Pancreas (tissue), 10 donors: ENCODE results near the gene SH2D4B. TPM values are rescaled to one million over a fixed set of nuclear protein-coding genes. Genes with fewer than 3 reads are reported as not detected.

Source experiments
- ATAC-seq, 4 donors: fragments of 200-7000 bp; cut with Tn5 transposase; one replicate each; pipeline versions ENCODE4 v1.8.0 to v1.9.1; 2020; ENCODE audit warnings: mild to moderate bottlenecking in 4 of 4, moderate library complexity in 4 of 4
- DNase-seq, 6 donors: peaks; one replicate each; pipeline ENCODE4 v3.0.0-alpha.2; 2020
- FAIRE-seq: peaks from 2 replicates; lab custom pipeline; 2012; peaks lifted over from hg19 to GRCh38; lab: Jason Lieb, UNC
- H3K27ac ChIP-seq, 4 donors: fragments of 200-600 bp; sonication (generic); 1 replicate in 3 of 4; 2 replicates in 1 of 4; pipeline versions ENCODE4 v1.5.0 to v1.8.0; 2020
- H3K27me3 ChIP-seq, 4 donors: fragments of 200-600 bp; one replicate each; pipeline ENCODE4 v1.8.0; 2021
- H3K36me3 ChIP-seq, 3 donors: fragments of 200-600 bp; sonication (generic) in 1 of 3; one replicate each; pipeline versions ENCODE4 v1.5.0 to v1.8.0; 2020 to 2021
- H3K4me1 ChIP-seq, 3 donors: fragments of 200-600 bp; one replicate each; pipeline ENCODE4 v1.8.0; 2021
- H3K4me3 ChIP-seq, 4 donors: fragments of 200-600 bp; sonication (generic) in 2 of 4; one replicate each; pipeline versions ENCODE4 v1.5.0 to v1.8.0; 2020 to 2021
- H3K9me3 ChIP-seq, 4 donors: fragments of 200-600 bp; one replicate each; pipeline ENCODE4 v1.8.0; 2021
- CTCF ChIP-seq, 4 donors: fragments of 200-600 bp; sonication (generic) in 3 of 4; IDR thresholded peaks; one replicate each; pipeline versions ENCODE4 v1.5.0 to v1.8.0; 2021; ENCODE audit warnings: antibody characterized with exemption in 4 of 4
- WGBS, 2 donors: extraction: QIAGEN DNeasy Blood & Tissue Kit; methylation state at CpG; one replicate each; pipeline ENCODE4 v1.1.7; 2013; 5-methylcytosine and 5-hydroxymethylcytosine counted together
- intact Hi-C, 3 donors: fragments of 100-400 bp; cut with DNase I; formaldehyde crosslinking; loops; one replicate each; pipeline versions ENCODE4 v1.11.1 to v1.14.2; 2022
- polyA plus RNA-seq, 2 donors: library from polyadenylated mRNA; stranded (reverse); fragments of 200-250 nt; gene quantifications; one replicate each; pipeline ENCODE4 v1.2.3, GENCODE V29; 2013
- total RNA-seq, 6 donors: library from RNA; stranded (reverse); fragmentation: NEBNext Ultra II Directional in 4 of 6; extraction: Animal tissue kit (Norgen Biotek cat#: 25700) in 4 of 6; gene quantifications; one replicate each; pipeline versions ENCODE4 v1.2.1 to v1.2.4, GENCODE V29; 2021 to 2023
- donor health status: healthy with polysubstance abuse.
- donor health status: DM: no; HTN: no; CAD: no; lungs with moderate emphysema.
- donor health status: DM: no; HTN: no; CAD: no.
- donor health status: control.
- donor health status: control.
- donor health status: Bipolar disorder and iron deficiency.
- donor health status: DM: yes; HTN: yes; CAD: no.
- donor health status: DM: no; HTN: no; CAD: no.
- donor health status: DM: no; HTN: no; CAD: no.
- donor health status: DM: yes; HTN: yes; CAD: no.

SH2D4B gene
- total and polyA plus RNA-seq, 8 donors: 0.02 TPM; not detected in 7

- Histone ChIP-seq H3K27me3 (no peaks in the 10 kb centered on the region), H3K4me3 (no peak overlapping the region), H3K4me1 (no peaks in the 10 kb centered on the region), H3K27ac (no peak overlapping the region), H3K36me3 (no peaks in the 10 kb centered on the region), H3K9me3 (no peaks in the 10 kb centered on the region)
- 67 to 71% methylated on average over 7 of the region's 7 CpGs for WGBS, 2 donors
- no peak for TF ChIP-seq CTCF (IDR thresholded peaks at IDR 0.05)
- intact Hi-C loops: no loop called here
- no peak for FAIRE-seq
- no peak for ATAC-seq
- DNase-seq: peak in 1 of 6 donors; percentile 53
Measured at GRCh38 chr10:80539421-80540031, 1.8 kb downstream of the SH2D4B start.

DNA sequence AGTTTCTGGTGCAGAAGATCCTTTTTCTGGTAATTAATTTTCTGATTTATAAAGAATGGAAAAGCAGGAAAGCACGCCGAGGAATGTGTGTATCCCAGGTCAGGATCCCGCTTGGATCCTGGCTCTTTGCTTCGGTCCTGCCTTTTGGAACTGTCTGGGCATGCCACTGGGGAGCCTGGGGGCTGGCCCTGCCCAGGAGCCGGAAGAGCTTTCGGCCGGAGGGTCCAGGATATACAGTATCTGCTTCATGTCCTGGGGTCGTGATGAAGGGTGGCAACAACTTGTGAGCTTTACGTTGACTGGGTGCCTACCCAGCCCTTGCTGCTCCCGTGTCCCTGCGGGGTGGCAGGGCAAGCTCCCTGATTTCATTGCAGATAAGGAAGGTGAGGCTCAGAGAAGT lies 2.4 kb downstream of the SH2D4B start:
- intact Hi-C loops: no loop called here
- FAIRE-seq (no peak), ATAC-seq (no peak)

GRCh38 chr10:80540618-80540980 lies 2.9 kb downstream of the SH2D4B start:
- Histone ChIP-seq H3K9me3 (no peaks in the 10 kb centered on the region), H3K27ac (no peak overlapping the region), H3K4me1 (no peaks in the 10 kb centered on the region), H3K27me3 (no peaks in the 10 kb centered on the region), H3K4me3 (no peak overlapping the region), H3K36me3 (no peaks in the 10 kb centered on the region)
- no peak for ATAC-seq
- intact Hi-C loops: no loop called here
- no peak for FAIRE-seq
- 55 to 72% methylated on average over 9 of the region's 9 CpGs for WGBS, 2 donors
- TF ChIP-seq CTCF (IDR thresholded peaks at IDR 0.05): no peak
- DNase-seq: no peak

More for the DNA sequence above, 2.4 kb downstream of the SH2D4B start:
- H3K27ac ChIP-seq: no peak overlapping the region
- no peaks in the 10 kb centered on the region for H3K36me3 ChIP-seq
- H3K4me3 ChIP-seq: no peak overlapping the region
- TF ChIP-seq CTCF (IDR thresholded peaks at IDR 0.05): no peak
- no peak for DNase-seq
- H3K27me3 ChIP-seq: no peaks in the 10 kb centered on the region
- no peaks in the 10 kb centered on the region for H3K9me3 ChIP-seq
- no peaks in the 10 kb centered on the region for H3K4me1 ChIP-seq
- WGBS, 2 donors: 70 to 71% methylated on average over 11 of the region's 11 CpGs

- no peak overlapping the region for H3K27ac ChIP-seq
- no peak overlapping the region for H3K4me3 ChIP-seq
- H3K36me3 ChIP-seq: no peaks in the 10 kb centered on the region
- H3K4me1 ChIP-seq: no peaks in the 10 kb centered on the region
- no peak for TF ChIP-seq CTCF (IDR thresholded peaks at IDR 0.05)
- DNase-seq: no peak
- H3K9me3 ChIP-seq: no peaks in the 10 kb centered on the region
- H3K27me3 ChIP-seq: no peaks in the 10 kb centered on the region
- no peak for FAIRE-seq
- ATAC-seq: no peak
- intact Hi-C loops: no loop called here
- 63 to 71% methylated on average over 11 of the region's 11 CpGs for WGBS, 2 donors
Measured at GRCh38 chr10:80540981-80541750, 3.5 kb downstream of the SH2D4B start.

DNA sequence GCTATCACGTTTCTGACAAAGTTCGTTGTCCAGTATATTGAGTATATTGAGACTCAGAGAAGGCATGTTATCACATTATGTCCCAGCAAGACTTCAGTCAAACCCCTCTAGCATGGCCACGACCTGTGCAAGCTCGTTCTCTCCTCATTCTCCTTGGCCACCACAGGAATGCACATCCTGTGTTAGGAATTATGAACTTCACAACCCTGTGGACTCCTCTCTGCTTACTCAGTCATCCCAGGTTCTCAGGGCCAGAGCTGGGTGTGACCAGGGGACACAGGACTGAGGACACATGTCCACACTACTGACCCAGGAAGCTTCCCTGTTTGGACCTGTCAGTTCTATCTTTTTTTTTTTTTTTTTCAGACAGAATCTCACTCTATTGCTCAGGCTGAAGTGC lies 4.4 kb downstream of the SH2D4B start:
- H3K4me3 ChIP-seq: no peak overlapping the region
- WGBS, 2 donors: 57% methylated on average over 4 of the region's 4 CpGs
- intact Hi-C loops: no loop called here

More for the DNA sequence above, 4.4 kb downstream of the SH2D4B start:
- TF ChIP-seq CTCF (IDR thresholded peaks at IDR 0.05): no peak
- ATAC-seq: no peak
- no peak overlapping the region for H3K27ac ChIP-seq
- no peaks in the 10 kb centered on the region for H3K36me3 ChIP-seq
- no peaks in the 10 kb centered on the region for H3K4me1 ChIP-seq
- no peak for DNase-seq
- no peak for FAIRE-seq
- H3K9me3 ChIP-seq: no peaks in the 10 kb centered on the region
- no peaks in the 10 kb centered on the region for H3K27me3 ChIP-seq
